Measurements from ENCODE around the gene NUTM2E.
"Not testable (repeated sequence)": the region's sequence is repeated elsewhere in the genome, so short reads cannot be mapped to it uniquely, and the experiment has no call there.

The NUTM2E gene

DNA sequence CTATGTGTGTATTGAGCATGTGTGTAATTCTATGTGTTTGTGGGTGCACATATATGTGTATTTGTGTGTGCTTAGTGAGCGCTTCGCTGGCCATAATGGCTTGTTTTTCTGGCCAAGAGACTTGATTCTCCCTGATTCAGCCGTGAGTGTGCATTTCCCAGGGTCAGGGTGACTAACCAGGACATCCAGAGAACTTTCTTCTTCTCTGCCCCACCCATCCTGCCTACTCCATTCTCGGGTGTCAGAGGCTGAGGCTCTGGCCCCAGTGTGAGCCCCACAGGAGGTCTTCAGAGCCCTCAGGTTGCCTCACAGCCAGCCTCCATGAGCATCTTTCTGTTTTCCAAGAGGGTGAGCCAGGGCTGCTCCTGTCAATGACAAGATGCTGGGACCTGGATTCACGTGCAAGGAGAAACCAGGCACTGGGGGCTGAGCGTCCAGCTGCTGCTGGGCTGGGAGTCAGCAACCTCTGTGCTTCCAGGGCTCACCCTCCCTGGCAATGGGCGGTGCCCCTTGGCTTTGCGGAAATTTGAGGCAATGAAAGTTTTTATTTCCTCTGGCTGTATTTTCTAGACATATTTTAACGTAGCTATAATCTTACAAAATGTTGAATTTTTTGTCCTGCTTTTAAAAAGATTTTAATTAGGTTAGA lies 40.5 kb downstream of the NUTM2E start:
- not testable (repeated sequence) for DNase-seq (ENCODE audit: low read depth in 2 of 2)

DNA sequence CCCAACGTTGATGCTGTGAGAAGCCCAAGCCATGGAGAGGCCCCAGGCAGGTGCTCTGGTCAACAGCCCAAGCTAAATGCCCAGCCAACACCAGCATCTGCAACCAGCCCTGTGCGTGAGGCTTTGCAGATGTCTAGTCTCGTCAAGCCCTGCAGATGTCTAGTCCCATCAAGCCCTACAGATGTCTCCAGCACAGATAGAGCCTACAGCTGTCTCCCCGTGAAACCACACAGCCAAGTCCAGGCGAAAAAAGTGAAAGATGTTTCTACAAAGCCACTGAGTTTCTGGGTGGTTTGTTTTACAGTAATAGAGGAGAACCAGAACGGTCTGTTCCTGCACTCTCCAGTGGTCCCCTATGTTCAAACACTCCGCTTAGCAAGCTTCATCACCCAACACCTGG lies 41.5 kb downstream of the NUTM2E start:
- DNase-seq (ENCODE audit: low read depth in 2 of 2), result not testable (repeated sequence)

DNA sequence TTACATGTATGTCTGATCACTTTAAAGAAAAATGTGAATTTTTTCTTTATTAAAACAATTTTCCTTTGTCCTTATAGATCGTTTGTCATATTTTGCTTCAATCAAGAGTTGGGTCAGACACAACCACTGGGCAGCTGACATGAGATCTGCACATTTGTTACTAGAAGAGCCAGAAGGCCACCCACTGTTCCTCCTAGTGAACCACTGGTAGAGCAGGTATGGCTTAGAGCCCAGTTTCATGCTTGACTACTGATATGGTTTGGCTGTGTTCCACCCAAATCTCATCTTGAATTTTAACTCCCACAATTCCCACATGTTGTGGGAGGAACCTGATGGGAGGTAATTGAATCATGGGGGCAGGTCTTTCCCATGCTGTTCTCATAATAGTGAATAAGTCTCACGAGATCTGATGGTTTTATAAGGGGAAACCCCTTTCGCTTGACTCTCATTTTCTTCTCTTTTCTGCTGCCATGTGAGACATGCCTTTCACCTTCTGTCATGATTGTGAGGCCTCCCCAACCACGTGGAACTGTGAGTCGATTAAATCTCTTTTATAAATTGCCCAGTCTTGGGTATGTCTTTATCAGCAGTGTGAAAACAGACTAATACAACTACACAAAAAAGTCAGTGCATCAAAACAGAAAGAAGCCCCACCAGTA lies 43.0 kb downstream of the NUTM2E start:
- DNase-seq (ENCODE audit: low read depth in 2 of 2), result not testable (repeated sequence)

DNA sequence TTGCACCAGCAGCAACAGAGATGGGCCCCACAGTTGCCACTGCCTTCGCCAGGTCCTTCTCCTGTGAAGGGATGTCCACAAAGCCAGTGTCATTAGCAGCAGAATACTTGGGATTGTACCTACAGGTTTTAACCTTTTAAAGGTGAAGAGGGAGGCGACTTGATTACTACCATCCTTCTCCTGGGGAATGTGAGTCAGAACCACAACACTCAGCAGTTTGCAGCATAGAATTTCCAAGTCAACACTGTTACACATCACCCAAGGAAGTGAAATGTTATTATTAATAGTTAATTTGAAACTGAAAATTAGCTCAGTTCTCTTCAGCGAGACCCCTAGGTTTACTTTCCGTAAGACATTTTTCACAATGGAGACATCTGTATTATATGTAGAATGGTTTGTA lies 45.2 kb downstream of the NUTM2E start:
- DNase-seq (ENCODE audit: low read depth in 2 of 2), result not testable (repeated sequence)

Data from activated CD4-positive, alpha-beta T cell treated with anti-CD3 and anti-CD28 coated beads for 24 hours (primary cell).